HCT116 (cell line): Measurements from ENCODE around the gene TMCO5A.

Source experiments
- CTCF ChIP-seq, 3 experiments: fragments of 200-600 bp in 1 of 3; sonication (generic) in 1 of 3; IDR thresholded peaks in 2 of 3; conservative IDR thresholded peaks in 1 of 3; 2 replicates each; pipeline ENCODE4 v1.5.1; 2012 to 2017; ENCODE audit warnings: low read depth in 2 of 3, low read length in 2 of 3, antibody characterized with exemption in 1 of 3, borderline replicate concordance in 1 of 3, control low read depth in 1 of 3, mild to moderate bottlenecking in 1 of 3, mixed read lengths in 1 of 3, mixed run types in 1 of 3, moderate library complexity in 1 of 3; ENCODE audit not compliant: insufficient read depth in 1 of 3
- EGR1 ChIP-seq: IDR thresholded peaks from 2 replicates; pipeline ENCODE4 v1.6.1; 2012; ENCODE audit warnings: low read depth
- EZH2 ChIP-seq: fragments of 200-600 bp; sonication (generic); IDR thresholded peaks from 2 replicates; pipeline ENCODE4 v1.6.1; 2017; ENCODE audit warnings: antibody characterized with exemption, mixed run types
- EZH2phosphoT487 ChIP-seq: fragments of 200-600 bp; IDR thresholded peaks from 2 replicates; pipeline ENCODE4 v1.6.1; 2018; ENCODE audit warnings: antibody characterized with exemption, borderline replicate concordance
- MAX ChIP-seq: IDR thresholded peaks from 2 replicates; pipeline ENCODE4 v1.6.1; 2012
- POLR2A ChIP-seq: IDR thresholded peaks from 2 replicates; pipeline ENCODE4 v1.7.0; 2011; ENCODE audit warnings: borderline replicate concordance; ENCODE audit not compliant: insufficient read depth, insufficient read length; ENCODE audit errors: extremely low read depth
- POLR2AphosphoS5 ChIP-seq: IDR thresholded peaks from 2 replicates; pipeline ENCODE4 v1.6.1; 2011; ENCODE audit warnings: mild to moderate bottlenecking, low read depth, low read length, moderate library complexity
- RAD21 ChIP-seq: IDR thresholded peaks from 2 replicates; pipeline ENCODE4 v1.6.1; 2012; ENCODE audit warnings: low read depth, mild to moderate bottlenecking
- REST ChIP-seq: IDR thresholded peaks from 2 replicates; pipeline ENCODE4 v1.6.1; 2012; ENCODE audit warnings: low read depth
- SIN3A ChIP-seq: IDR thresholded peaks from 2 replicates; pipeline ENCODE4 v1.6.1; 2012; ENCODE audit warnings: low read depth
- SP1 ChIP-seq: IDR thresholded peaks from 2 replicates; pipeline ENCODE4 v1.6.1; 2012; ENCODE audit warnings: low read depth
- YY1 ChIP-seq: IDR thresholded peaks from 2 replicates; pipeline ENCODE4 v1.6.1; 2011; ENCODE audit warnings: low read length, low read depth, moderate library complexity, mild to moderate bottlenecking; ENCODE audit not compliant: insufficient replicate concordance; ENCODE audit errors: extremely low read depth
- ZBTB33 ChIP-seq: IDR thresholded peaks from 2 replicates; pipeline ENCODE4 v1.6.1; 2011; ENCODE audit warnings: mild to moderate bottlenecking, low read length, moderate library complexity; ENCODE audit not compliant: insufficient replicate concordance; ENCODE audit errors: extremely low read depth

GRCh38 chr15:37967788-37968187, 33.3 kb downstream of the TMCO5A start:
- TF ChIP-seq CTCF (IDR thresholded peaks at IDR 0.05 in 2 of 3, conservative IDR thresholded peaks at IDR 0.05 in 1 of 3; ENCODE audit: borderline replicate concordance in 1 of 3, insufficient read depth in 1 of 3, low read depth in 2 of 3, low read length in 2 of 3) (no peak), POLR2A (no peak), EGR1 (no peak), SIN3A (no peak), EZH2 (no peak), REST (no peak), EZH2phosphoT487 (no peak), POLR2AphosphoS5 (no peak), RAD21 (no peak), YY1 (no peak), SP1 (no peak), MAX (no peak), ZBTB33 (no peak)
